Measurements from ENCODE around the gene PLXND1. TPM values are rescaled to one million over a fixed set of nuclear protein-coding genes. Genes with fewer than 3 reads are reported as not detected.

PLXND1 gene
- total RNA-seq, 2 experiments from 2014 or later = 4.7 to 6.0 TPM

DNA sequence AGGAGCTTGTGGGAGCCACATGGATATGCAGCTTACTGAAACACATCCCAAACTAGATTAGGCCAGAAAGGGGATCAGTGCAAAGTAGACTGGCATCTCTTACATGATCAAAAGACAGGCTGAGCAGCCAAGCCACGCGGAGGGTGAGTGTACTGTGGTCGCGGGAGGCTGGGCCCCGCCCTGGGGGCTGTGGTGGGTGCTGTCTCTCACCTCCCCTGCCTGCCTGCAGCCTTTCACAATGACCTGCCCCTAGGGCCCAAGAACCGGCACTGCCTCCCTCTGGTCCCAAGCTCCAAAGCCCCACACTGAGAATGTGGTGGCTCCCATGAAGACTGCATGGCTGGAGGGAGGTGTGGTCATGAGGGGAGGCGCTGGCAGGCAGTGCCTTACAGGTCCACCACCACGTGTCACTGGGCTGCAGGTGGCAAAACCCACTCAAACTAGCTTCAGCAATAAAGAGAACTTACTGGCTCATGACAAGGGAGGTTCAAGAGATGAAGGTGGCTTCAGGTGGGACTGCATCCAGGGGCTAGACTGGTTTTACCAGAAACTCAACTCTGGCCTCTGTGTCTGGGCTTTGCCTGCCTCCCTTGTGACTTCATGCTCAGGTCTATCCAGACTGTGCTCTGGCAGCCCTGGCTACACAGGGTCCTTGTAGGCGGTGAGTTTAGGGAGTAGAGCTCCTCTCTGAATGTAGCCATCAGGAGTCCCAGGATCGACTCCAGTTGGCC lies 27.4 kb upstream of the PLXND1 start:
- no peak for DNase-seq (ENCODE audit: low spot score)
- no peak for TF ChIP-seq EZH2phosphoT487 (IDR thresholded peaks at IDR 0.05; ENCODE audit: borderline replicate concordance, low read depth, low read length)
- TF ChIP-seq, protein P1, sequence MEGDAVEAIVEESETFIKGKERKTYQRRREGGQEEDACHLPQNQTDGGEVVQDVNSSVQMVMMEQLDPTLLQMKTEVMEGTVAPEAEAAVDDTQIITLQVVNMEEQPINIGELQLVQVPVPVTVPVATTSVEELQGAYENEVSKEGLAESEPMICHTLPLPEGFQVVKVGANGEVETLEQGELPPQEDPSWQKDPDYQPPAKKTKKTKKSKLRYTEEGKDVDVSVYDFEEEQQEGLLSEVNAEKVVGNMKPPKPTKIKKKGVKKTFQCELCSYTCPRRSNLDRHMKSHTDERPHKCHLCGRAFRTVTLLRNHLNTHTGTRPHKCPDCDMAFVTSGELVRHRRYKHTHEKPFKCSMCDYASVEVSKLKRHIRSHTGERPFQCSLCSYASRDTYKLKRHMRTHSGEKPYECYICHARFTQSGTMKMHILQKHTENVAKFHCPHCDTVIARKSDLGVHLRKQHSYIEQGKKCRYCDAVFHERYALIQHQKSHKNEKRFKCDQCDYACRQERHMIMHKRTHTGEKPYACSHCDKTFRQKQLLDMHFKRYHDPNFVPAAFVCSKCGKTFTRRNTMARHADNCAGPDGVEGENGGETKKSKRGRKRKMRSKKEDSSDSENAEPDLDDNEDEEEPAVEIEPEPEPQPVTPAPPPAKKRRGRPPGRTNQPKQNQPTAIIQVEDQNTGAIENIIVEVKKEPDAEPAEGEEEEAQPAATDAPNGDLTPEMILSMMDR (conservative IDR thresholded peaks at IDR 0.05; ENCODE audit: low read length) = no peak
- Histone ChIP-seq H3K36me3 (ENCODE audit: insufficient read depth, low read length) (no peaks in the 10 kb centered on the region), H3K9me2 (ENCODE audit: insufficient read depth, low read length) (no peaks in the 10 kb centered on the region), H3K79me2 (ENCODE audit: insufficient read depth, low read depth, low read length) (no peaks in the 10 kb centered on the region), H3K4me1 (ENCODE audit: insufficient read depth, low read length, poor library complexity, severe bottlenecking) (no peaks in the 10 kb centered on the region), H4K20me1 (ENCODE audit: insufficient read depth, low read length) (no peaks in the 10 kb centered on the region; the same call in 1 of the 2 replicates), H3K27ac (ENCODE audit: low read depth, low read length, poor library complexity, severe bottlenecking) (no peak overlapping the region), H2AFZ (ENCODE audit: low read length) (no peak overlapping the region), H3K9me3 (ENCODE audit: low read length) (0 out of 2 replicates have a peak, but pooled peaks cover 6% of the 10 kb centered on the region), H3K4me2 (ENCODE audit: low read length) (no peak overlapping the region), H3K4me3 (ENCODE audit: low read depth, low read length, poor library complexity, severe bottlenecking) (no peak overlapping the region)
- ChIA-PET POLR2A (interaction anchor here (0.6 kb wide), 1 partner anchor 11 kb away, joined by 3 read pairs; no protein-coding TSS in a partner anchor), CTCF (ENCODE audit: unreplicated experiment) (no interaction called here)
- no TSS peak for BruUV-seq (replicated peaks)
- intact Hi-C loops (cut with micrococcal nuclease; ENCODE audit: unreplicated experiment) = no loop called here

DNA sequence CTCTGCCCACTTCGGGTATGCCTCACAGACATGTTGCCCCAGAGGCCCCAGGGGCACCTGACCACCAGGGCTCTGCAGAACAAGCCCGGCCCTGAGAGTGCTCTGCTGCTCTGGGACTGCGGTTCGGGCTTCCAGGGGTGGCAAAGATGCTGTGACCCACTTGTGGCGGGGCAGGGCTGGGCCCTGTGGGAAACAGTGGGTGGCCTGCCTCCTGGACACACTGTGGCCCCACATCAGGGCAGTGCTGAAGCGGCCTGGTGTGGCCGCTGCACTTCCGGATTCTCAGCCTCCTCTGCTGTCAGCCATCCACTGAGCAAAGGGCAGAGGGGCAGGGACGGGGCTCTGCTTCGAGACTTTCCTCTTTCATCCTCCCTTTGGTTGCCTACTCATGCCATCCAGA lies 26.5 kb upstream of the PLXND1 start:
- intact Hi-C loops (cut with micrococcal nuclease; ENCODE audit: unreplicated experiment) = no loop called here
- CTCF ChIA-PET (ENCODE audit: unreplicated experiment) = no interaction called here
- BruUV-seq (replicated peaks) = no TSS peak
- POLR2A ChIA-PET = no interaction called here
- Histone ChIP-seq H3K79me2 (ENCODE audit: insufficient read depth, low read depth, low read length) (no peaks in the 10 kb centered on the region), H3K9me3 (ENCODE audit: low read length) (0 out of 2 replicates have a peak, but pooled peaks cover 6% of the 10 kb centered on the region), H2AFZ (ENCODE audit: low read length) (no peak overlapping the region), H4K20me1 (ENCODE audit: insufficient read depth, low read length) (no peaks in the 10 kb centered on the region; the same call in 1 of the 2 replicates), H3K4me2 (ENCODE audit: low read length) (no peak overlapping the region), H3K36me3 (ENCODE audit: insufficient read depth, low read length) (no peaks in the 10 kb centered on the region), H3K9me2 (ENCODE audit: insufficient read depth, low read length) (no peaks in the 10 kb centered on the region), H3K4me1 (ENCODE audit: insufficient read depth, low read length, poor library complexity, severe bottlenecking) (no peaks in the 10 kb centered on the region), H3K4me3 (ENCODE audit: low read depth, low read length, poor library complexity, severe bottlenecking) (no peak overlapping the region), H3K27ac (ENCODE audit: low read depth, low read length, poor library complexity, severe bottlenecking) (no peak overlapping the region)
- no peak for DNase-seq (ENCODE audit: low spot score)
- no peak for TF ChIP-seq EZH2phosphoT487 (IDR thresholded peaks at IDR 0.05; ENCODE audit: borderline replicate concordance, low read depth, low read length)
- TF ChIP-seq, protein P1 (conservative IDR thresholded peaks at IDR 0.05; ENCODE audit: low read length) = no peak

DNA sequence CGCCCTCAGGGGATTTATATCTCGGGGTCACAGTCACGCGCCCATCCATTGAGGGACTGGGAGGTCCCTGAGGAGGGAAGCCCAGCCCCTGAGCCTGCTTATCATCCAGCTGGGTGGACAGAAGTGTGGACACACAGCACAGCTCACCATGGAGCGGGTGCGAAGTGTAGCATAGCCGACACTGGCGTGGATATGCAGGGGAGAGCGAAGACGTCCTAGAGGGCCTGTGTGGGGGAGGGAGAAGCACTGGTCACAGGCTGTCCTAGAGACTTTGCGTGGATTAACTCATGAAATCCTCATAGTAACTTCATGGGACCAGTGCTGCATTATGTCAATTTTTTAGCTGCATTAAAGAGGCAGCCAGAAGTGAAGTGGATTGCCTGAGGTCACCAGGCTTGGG lies 26.1 kb upstream of the PLXND1 start:
- no peaks in the 10 kb centered on the region for H3K4me1 ChIP-seq (ENCODE audit: insufficient read depth, low read length, poor library complexity, severe bottlenecking)
- CTCF ChIA-PET (ENCODE audit: unreplicated experiment) = no interaction called here
- H3K79me2 ChIP-seq (ENCODE audit: insufficient read depth, low read depth, low read length) = no peaks in the 10 kb centered on the region
- POLR2A ChIA-PET = no interaction called here
- TF ChIP-seq EZH2phosphoT487 (IDR thresholded peaks at IDR 0.05; ENCODE audit: borderline replicate concordance, low read depth, low read length) = no peak
- TF ChIP-seq, protein P1 (conservative IDR thresholded peaks at IDR 0.05; ENCODE audit: low read length) = no peak
- no peak overlapping the region for H3K4me3 ChIP-seq (ENCODE audit: low read depth, low read length, poor library complexity, severe bottlenecking)
- H3K36me3 ChIP-seq (ENCODE audit: insufficient read depth, low read length) = no peaks in the 10 kb centered on the region
- no peaks in the 10 kb centered on the region for H4K20me1 ChIP-seq (ENCODE audit: insufficient read depth, low read length)
- no TSS peak for BruUV-seq (replicated peaks)
- no peak overlapping the region for H2AFZ ChIP-seq (ENCODE audit: low read length)
- no peak overlapping the region for H3K27ac ChIP-seq (ENCODE audit: low read depth, low read length, poor library complexity, severe bottlenecking)
- intact Hi-C loops (cut with micrococcal nuclease; ENCODE audit: unreplicated experiment) = no loop called here
- H3K9me2 ChIP-seq (ENCODE audit: insufficient read depth, low read length) = no peaks in the 10 kb centered on the region
- H3K9me3 ChIP-seq (ENCODE audit: low read length) = 0 out of 2 replicates have a peak, but pooled peaks cover 6% of the 10 kb centered on the region
- H3K4me2 ChIP-seq (ENCODE audit: low read length) = no peak overlapping the region
- DNase-seq (ENCODE audit: low spot score) = no peak
